NCI-H748 (cell line): ENCODE measurements around the gene MAGEF1.

Experiments
- DNase-seq: peaks from one replicate; lab custom pipeline; 2025; ENCODE audit not compliant: unreplicated experiment; lab: John Stamatoyannopoulos, UW

The MAGEF1 gene

GRCh38 chr3:184711493-184712247 lies at the start of gene MAGEF1:
TSS of gene MAGEF1 (minus strand) at chr3:184712064. CDS start at chr3:184711821, 243 bp downstream.
- DNase-seq: peak; percentile 87

GRCh38 chr3:184761075-184761841 lies 49.4 kb upstream of the MAGEF1 start:
- no peak for DNase-seq

GRCh38 chr3:184760337-184761074 lies 48.6 kb upstream of the MAGEF1 start:
- DNase-seq: no peak

GRCh38 chr3:184759666-184760200 lies 47.9 kb upstream of the MAGEF1 start:
- no peak for DNase-seq

GRCh38 chr3:184758056-184758455 lies 46.2 kb upstream of the MAGEF1 start:
- DNase-seq: no peak

- DNase-seq: no peak
Measured at GRCh38 chr3:184757022-184757651, 45.3 kb upstream of the MAGEF1 start.

- DNase-seq: no peak
Measured at GRCh38 chr3:184756151-184757021, 44.5 kb upstream of the MAGEF1 start.

GRCh38 chr3:184755315-184755731 lies 43.5 kb upstream of the MAGEF1 start:
- no peak for DNase-seq

GRCh38 chr3:184752361-184752760 lies 40.5 kb upstream of the MAGEF1 start:
- DNase-seq: no peak

- DNase-seq: no peak
Measured at GRCh38 chr3:184751204-184752040, 39.6 kb upstream of the MAGEF1 start.

- no peak for DNase-seq
Measured at GRCh38 chr3:184750349-184751083, 38.7 kb upstream of the MAGEF1 start.

GRCh38 chr3:184749168-184749744 lies 37.4 kb upstream of the MAGEF1 start:
- DNase-seq: no peak

- DNase-seq: peak; percentile 16
Measured at GRCh38 chr3:184748219-184749135, 36.6 kb upstream of the MAGEF1 start.

GRCh38 chr3:184746131-184747120 lies 34.6 kb upstream of the MAGEF1 start:
- no peak for DNase-seq

- DNase-seq: no peak
Measured at GRCh38 chr3:184745526-184745925, 33.7 kb upstream of the MAGEF1 start.

GRCh38 chr3:184743248-184743647 lies 31.4 kb upstream of the MAGEF1 start:
- no peak for DNase-seq
